Trophoblast cell (in vitro differentiated cells and primary cell): ENCODE data around the gene IRF7.

Source experiments
- DNase-seq, 2 donors: peaks; one replicate each; pipeline ENCODE4 v3.0.0-alpha.2; 2016
- H2AFZ ChIP-seq: 2 replicates; pipeline ENCODE4 v1.6.1; 2013; ENCODE audit warnings: low read length, moderate library complexity, mild to moderate bottlenecking; ENCODE audit not compliant: insufficient read depth, poor library complexity
- H2AK5ac ChIP-seq: 2 replicates; pipeline ENCODE4 v1.6.1; 2013; ENCODE audit warnings: mild to moderate bottlenecking, low read length
- H2BK120ac ChIP-seq: 2 replicates; pipeline ENCODE4 v1.6.1; 2013; ENCODE audit warnings: low read length, mild to moderate bottlenecking, moderate library complexity; ENCODE audit not compliant: insufficient read depth, poor library complexity
- H2BK12ac ChIP-seq: 2 replicates; pipeline ENCODE4 v1.6.1; 2013; ENCODE audit warnings: mild to moderate bottlenecking, low read length, moderate library complexity
- H2BK5ac ChIP-seq: 2 replicates; pipeline ENCODE4 v1.6.1; 2013; ENCODE audit warnings: low read length, low read depth, moderate library complexity, mild to moderate bottlenecking; ENCODE audit not compliant: poor library complexity
- H3K14ac ChIP-seq: 2 replicates; pipeline ENCODE4 v1.6.1; 2013; ENCODE audit warnings: mild to moderate bottlenecking, low read length
- H3K18ac ChIP-seq: 2 replicates; pipeline ENCODE4 v1.6.1; 2013; ENCODE audit warnings: mild to moderate bottlenecking, low read length
- H3K23ac ChIP-seq: 2 replicates; pipeline ENCODE4 v1.6.1; 2013; ENCODE audit warnings: low read length
- H3K27ac ChIP-seq: 2 replicates; pipeline ENCODE4 v1.5.1; 2013; ENCODE audit warnings: low read depth, mild to moderate bottlenecking, inconsistent platforms, low read length, moderate library complexity
- H3K27me3 ChIP-seq: 2 replicates; pipeline ENCODE4 v1.6.1; 2013; ENCODE audit warnings: inconsistent platforms, mild to moderate bottlenecking, low read length, moderate library complexity; ENCODE audit not compliant: insufficient read depth
- H3K36me3 ChIP-seq, 2 experiments: 1 replicate in 1 of 2; 2 replicates in 1 of 2; pipeline ENCODE4 v1.6.1; 2013; ENCODE audit warnings: low read length in 2 of 2, mild to moderate bottlenecking in 2 of 2, moderate library complexity in 1 of 2; ENCODE audit not compliant: insufficient read depth in 2 of 2, control insufficient read depth in 1 of 2
- H3K4ac ChIP-seq: 2 replicates; pipeline ENCODE4 v1.6.1; 2013; ENCODE audit warnings: low read depth, mild to moderate bottlenecking, low read length, moderate library complexity
- H3K4me1 ChIP-seq, 2 experiments: 1 replicate in 1 of 2; 2 replicates in 1 of 2; pipeline ENCODE4 v1.6.1; 2013; ENCODE audit warnings: low read length in 2 of 2, mild to moderate bottlenecking in 2 of 2, moderate library complexity in 1 of 2; ENCODE audit not compliant: insufficient read depth in 2 of 2, control insufficient read depth in 1 of 2
- H3K4me2 ChIP-seq: 2 replicates; pipeline ENCODE4 v1.6.1; 2013; ENCODE audit warnings: inconsistent platforms, mild to moderate bottlenecking, low read length, moderate library complexity
- H3K4me3 ChIP-seq: 2 replicates; pipeline ENCODE4 v1.5.1; 2013; ENCODE audit warnings: mild to moderate bottlenecking, low read depth, low read length, inconsistent platforms
- H3K79me1 ChIP-seq: one replicate; pipeline ENCODE4 v1.6.1; 2013; ENCODE audit warnings: low read length
- H3K79me2 ChIP-seq: 2 replicates; pipeline ENCODE4 v1.6.1; 2013; ENCODE audit warnings: low read length, mild to moderate bottlenecking; ENCODE audit not compliant: control insufficient read depth, insufficient read depth, poor library complexity
- H3K9ac ChIP-seq: 2 replicates; pipeline ENCODE4 v1.6.1; 2013; ENCODE audit warnings: mild to moderate bottlenecking, low read length
- H3K9me3 ChIP-seq: 2 replicates; pipeline ENCODE4 v1.6.1; 2013; ENCODE audit warnings: low read depth, mild to moderate bottlenecking, control low read depth, inconsistent platforms, low read length; ENCODE audit not compliant: insufficient read depth
- H4K12ac ChIP-seq: 2 replicates; pipeline ENCODE4 v1.6.1; 2013; ENCODE audit warnings: low read depth, mild to moderate bottlenecking, low read length, moderate library complexity
- H4K8ac ChIP-seq: 2 replicates; pipeline ENCODE4 v1.6.1; 2013; ENCODE audit warnings: low read depth, mild to moderate bottlenecking, low read length, moderate library complexity
- H4K91ac ChIP-seq: one replicate; pipeline ENCODE4 v1.6.1; 2013; ENCODE audit warnings: low read depth, mild to moderate bottlenecking, low read length, moderate library complexity
- WGBS: extraction: QIAGEN DNeasy Blood & Tissue Kit; methylation state at CpG from one replicate; pipeline ENCODE4 v1.1.7; 2013; ENCODE audit warnings: missing lambda C conversion rate; ENCODE audit not compliant: insufficient read length, insufficient coverage; ENCODE audit errors: extremely low coverage; 5-methylcytosine and 5-hydroxymethylcytosine counted together

Gene IRF7

GRCh38 chr11:587978-588380, 27.8 kb downstream of the IRF7 start:
- Histone ChIP-seq H3K9me3 (peaks cover 4% of the 10 kb centered on the region), H4K91ac (no peak overlapping the region), H2BK12ac (no peak overlapping the region), H2BK120ac (no peak overlapping the region), H3K4ac (no peak overlapping the region), H2BK5ac (no peak overlapping the region), H3K27me3 (no peaks in the 10 kb centered on the region), H3K14ac (no peak overlapping the region), H3K27ac (peak overlapping the region; percentile 62), H3K18ac (no peak overlapping the region), H3K79me2 (no peaks in the 10 kb centered on the region), H4K8ac (no peak overlapping the region), H2AK5ac (no peak overlapping the region), H3K23ac (no peak overlapping the region), H3K4me3 (no peak overlapping the region), H3K4me1 (peaks cover 7 to 13% of the 10 kb centered on the region in 2 experiments), H3K4me2 (no peak overlapping the region), H4K12ac (peak overlapping the region; percentile 81), H2AFZ (no peak overlapping the region), H3K79me1 (no peaks in the 10 kb centered on the region), H3K9ac (no peak overlapping the region), H3K36me3 (peaks cover 67 to 69% of the 10 kb centered on the region in 2 experiments)
- peak; percentile 81 to 84 for DNase-seq
- WGBS = no CpG with 5 or more reads among the region's 6 CpGs

- peak overlapping the region; percentile 0 for H3K4me2 ChIP-seq
- no peak overlapping the region for H3K4me3 ChIP-seq
- H3K18ac ChIP-seq = no peak overlapping the region
- no peak overlapping the region for H4K91ac ChIP-seq
- peaks cover 7 to 13% of the 10 kb centered on the region in 2 experiments for H3K4me1 ChIP-seq
- H3K9ac ChIP-seq = peak overlapping the region; percentile 8
- no peak overlapping the region for H3K14ac ChIP-seq
- no peaks in the 10 kb centered on the region for H3K79me2 ChIP-seq
- H3K4ac ChIP-seq = no peak overlapping the region
- no peak overlapping the region for H4K8ac ChIP-seq
- no peak overlapping the region for H3K23ac ChIP-seq
- no peak overlapping the region for H2BK5ac ChIP-seq
- H3K36me3 ChIP-seq = peaks cover 65 to 68% of the 10 kb centered on the region in 2 experiments
- H3K27ac ChIP-seq = peak overlapping the region; percentile 62
- WGBS = no CpG with 5 or more reads among the region's 8 CpGs
- no peak overlapping the region for H2BK120ac ChIP-seq
- no peak overlapping the region for H4K12ac ChIP-seq
- DNase-seq = no peak
- H2AK5ac ChIP-seq = no peak overlapping the region
- H2BK12ac ChIP-seq = no peak overlapping the region
- peaks cover 4% of the 10 kb centered on the region for H3K9me3 ChIP-seq
- H3K27me3 ChIP-seq = no peaks in the 10 kb centered on the region
- H3K79me1 ChIP-seq = no peaks in the 10 kb centered on the region
- no peak overlapping the region for H2AFZ ChIP-seq
Measured at GRCh38 chr11:587546-587945, 28.2 kb downstream of the IRF7 start.

GRCh38 chr11:586376-587316, 29.1 kb downstream of the IRF7 start:
- Histone ChIP-seq H3K27ac (peak overlapping the region; percentile 2), H3K4me3 (no peak overlapping the region), H2BK120ac (no peak overlapping the region), H3K4me1 (peaks cover 7 to 13% of the 10 kb centered on the region in 2 experiments), H3K9ac (no peak overlapping the region), H3K14ac (no peak overlapping the region), H3K18ac (no peak overlapping the region), H2AFZ (no peak overlapping the region), H2BK5ac (no peak overlapping the region), H2AK5ac (no peak overlapping the region), H3K79me1 (no peaks in the 10 kb centered on the region), H3K23ac (no peak overlapping the region), H4K8ac (no peak overlapping the region), H3K4me2 (no peak overlapping the region), H3K79me2 (peaks cover 1% of the 10 kb centered on the region), H2BK12ac (no peak overlapping the region), H3K36me3 (peaks cover 66 to 69% of the 10 kb centered on the region in 2 experiments), H3K27me3 (no peaks in the 10 kb centered on the region), H3K9me3 (peaks cover 4% of the 10 kb centered on the region), H4K12ac (peak overlapping the region; percentile 16), H3K4ac (no peak overlapping the region), H4K91ac (no peak overlapping the region)
- no peak for DNase-seq
- no CpG with 5 or more reads among the region's 32 CpGs for WGBS

GRCh38 chr11:584287-584686, 31.5 kb downstream of the IRF7 start:
- peaks cover 2% of the 10 kb centered on the region for H3K9me3 ChIP-seq
- no CpG with 5 or more reads among the region's 10 CpGs for WGBS
- no peaks in the 10 kb centered on the region for H3K27me3 ChIP-seq
- H3K36me3 ChIP-seq = peaks cover 53 to 57% of the 10 kb centered on the region in 2 experiments
- H2BK12ac ChIP-seq = no peak overlapping the region
- no peak overlapping the region for H3K27ac ChIP-seq
- H3K4me2 ChIP-seq = no peak overlapping the region
- no peak overlapping the region for H2AFZ ChIP-seq
- no peak overlapping the region for H3K4me3 ChIP-seq
- no peak for DNase-seq
- no peak overlapping the region for H4K8ac ChIP-seq
- H4K12ac ChIP-seq = no peak overlapping the region
- peaks cover 13% of the 10 kb centered on the region in 2 experiments for H3K4me1 ChIP-seq
- no peak overlapping the region for H4K91ac ChIP-seq
- H2BK120ac ChIP-seq = no peak overlapping the region
- no peak overlapping the region for H3K23ac ChIP-seq
- H3K9ac ChIP-seq = no peak overlapping the region
- H2BK5ac ChIP-seq = no peak overlapping the region
- no peaks in the 10 kb centered on the region for H3K79me1 ChIP-seq
- no peak overlapping the region for H3K4ac ChIP-seq
- H3K79me2 ChIP-seq = peaks cover 16% of the 10 kb centered on the region
- no peak overlapping the region for H2AK5ac ChIP-seq
- no peak overlapping the region for H3K14ac ChIP-seq
- H3K18ac ChIP-seq = no peak overlapping the region
